Kidney epithelial cell (primary cell): ENCODE results near the gene PKP2. TPM values are rescaled to one million over a fixed set of nuclear protein-coding genes. Genes with fewer than 3 reads are reported as not detected.

Experiments
- DNase-seq: peaks from one replicate; pipeline ENCODE4 v3.0.0-alpha.2; 2010; ENCODE audit warnings: low read depth
- H3K27me3 ChIP-seq: 2 replicates; pipeline ENCODE4 v1.6.0; 2011; ENCODE audit warnings: low read length; ENCODE audit not compliant: control insufficient read depth, insufficient read depth
- H3K36me3 ChIP-seq: 2 replicates; pipeline ENCODE4 v1.5.1; 2011; ENCODE audit warnings: low read length; ENCODE audit not compliant: control insufficient read depth, insufficient read depth
- H3K4me3 ChIP-seq: 2 replicates; pipeline ENCODE4 v1.5.1; 2011; ENCODE audit warnings: low read depth, mild to moderate bottlenecking, control low read depth, low read length
- CTCF ChIP-seq: IDR thresholded peaks from 2 replicates; pipeline ENCODE4 v1.5.1; 2011; ENCODE audit warnings: mild to moderate bottlenecking, moderate library complexity, low read length, control low read depth, inconsistent platforms; ENCODE audit not compliant: insufficient read depth, poor library complexity, severe bottlenecking
- total RNA-seq: library from RNA; depleted of rRNA; stranded (reverse); fragments of >200 nt; gene quantifications from 2 replicates; pipeline ENCODE4 v1.2.3, GENCODE V29; 2015

Gene PKP2
- total RNA-seq, 1 donor from 2014 or later = 15.0 TPM

- Histone ChIP-seq H3K36me3 (no peaks in the 10 kb centered on the region), H3K27me3 (no peaks in the 10 kb centered on the region), H3K4me3 (no peak overlapping the region)
- DNase-seq = no peak
- no peak for TF ChIP-seq CTCF
Measured at GRCh38 chr12:32777691-32778175, 118.8 kb downstream of the PKP2 start.

- DNase-seq = no peak
- Histone ChIP-seq H3K27me3 (no peaks in the 10 kb centered on the region), H3K4me3 (no peak overlapping the region), H3K36me3 (no peaks in the 10 kb centered on the region)
- TF ChIP-seq CTCF = no peak
Measured at GRCh38 chr12:32777159-32777558, 119.4 kb downstream of the PKP2 start.

- Histone ChIP-seq H3K36me3 (no peaks in the 10 kb centered on the region), H3K27me3 (no peaks in the 10 kb centered on the region), H3K4me3 (no peak overlapping the region)
- no peak for DNase-seq
- TF ChIP-seq CTCF = no peak
Measured at GRCh38 chr12:32776258-32776657, 120.3 kb downstream of the PKP2 start.

GRCh38 chr12:32773691-32774090, 122.9 kb downstream of the PKP2 start:
- H3K27me3 ChIP-seq = no peaks in the 10 kb centered on the region
- DNase-seq = no peak
- no peaks in the 10 kb centered on the region for H3K36me3 ChIP-seq
- no peak overlapping the region for H3K4me3 ChIP-seq
- TF ChIP-seq CTCF = no peak

- no peak for DNase-seq
- Histone ChIP-seq H3K27me3 (no peaks in the 10 kb centered on the region), H3K36me3 (no peaks in the 10 kb centered on the region), H3K4me3 (no peak overlapping the region)
- TF ChIP-seq CTCF = no peak
Measured at GRCh38 chr12:32770141-32770540, 126.4 kb downstream of the PKP2 start.

GRCh38 chr12:32768518-32768917, 128.1 kb downstream of the PKP2 start:
- no peak overlapping the region for H3K4me3 ChIP-seq
- no peaks in the 10 kb centered on the region for H3K36me3 ChIP-seq
- DNase-seq = no peak
- no peaks in the 10 kb centered on the region for H3K27me3 ChIP-seq
- no peak for TF ChIP-seq CTCF
